Activated CD8-positive, alpha-beta memory T cell treated with anti-CD3 and anti-CD28 coated beads for 36 hours (primary cell): Measurements from ENCODE around the gene PC. TPM values are rescaled to one million over a fixed set of nuclear protein-coding genes. Genes with fewer than 3 reads are reported as not detected.

ENCODE experiments used
- CTCF ChIA-PET: fragments of 350-600 bp; sonication (Branson Sonifier 250); formaldehyde crosslinking; loops from one replicate; lab custom pipeline; 2021; ENCODE audit warnings: antibody characterized with exemption; lab: Charles Lee
- POLR2A ChIA-PET: fragments of 350-600 bp; sonication (Branson Sonifier 250); formaldehyde crosslinking; loops from one replicate; lab custom pipeline; 2021; ENCODE audit warnings: antibody characterized with exemption; lab: Charles Lee
- total RNA-seq, 2 experiments: library from RNA; stranded (reverse); gene quantifications; one replicate each; pipeline ENCODE4 v1.2.3, GENCODE V29; 2021

The PC gene
- total RNA-seq, 2 experiments from 2014 or later: 10.7 to 10.9 TPM

- ChIA-PET POLR2A (no interaction called here), CTCF (no interaction called here)
These were observed 54.1 kb downstream of the PC start for GRCh38 chr11:66904055-66904454.

GRCh38 chr11:66902486-66903177, 55.6 kb downstream of the PC start:
- POLR2A ChIA-PET: interaction anchor here (0.6 kb wide), 1 partner anchor 466 kb away, joined by 10 read pairs; no protein-coding TSS in a partner anchor
- CTCF ChIA-PET: interaction anchor here (1.6 kb wide), 1 partner anchor 12 kb away, joined by 4 read pairs; no protein-coding TSS in a partner anchor

GRCh38 chr11:66901964-66902390, 56.2 kb downstream of the PC start:
- ChIA-PET CTCF (interaction anchor here (1.6 kb wide), 1 partner anchor 13 kb away, joined by 4 read pairs; no protein-coding TSS in a partner anchor), POLR2A (interaction anchor here (0.6 kb wide), 1 partner anchor 467 kb away, joined by 10 read pairs; no protein-coding TSS in a partner anchor)

- ChIA-PET CTCF (interaction anchor here (0.7 kb wide), 2 partner anchors 60 to 79 kb away, joined by 3 read pairs; no protein-coding TSS in a partner anchor), POLR2A (no interaction called here)
These were observed 64.0 kb downstream of the PC start for GRCh38 chr11:66894141-66894540.

GRCh38 chr11:66892911-66893310, 65.3 kb downstream of the PC start:
- ChIA-PET CTCF (no interaction called here), POLR2A (no interaction called here)

- ChIA-PET POLR2A (no interaction called here), CTCF (interaction anchor here (0.5 kb wide), 1 partner anchor 1399 kb away, joined by 3 read pairs; no protein-coding TSS in a partner anchor)
These were observed 66.1 kb downstream of the PC start for GRCh38 chr11:66891851-66892660.

- POLR2A ChIA-PET: no interaction called here
These were observed 68.2 kb downstream of the PC start for GRCh38 chr11:66889960-66890359.

GRCh38 chr11:66888282-66888681, 69.9 kb downstream of the PC start:
- ChIA-PET POLR2A (no interaction called here), CTCF (no interaction called here)

More at GRCh38 chr11:66889960-66890359, 68.2 kb downstream of the PC start:
- CTCF ChIA-PET: interaction anchor here (1.0 kb wide), 1 partner anchor 132 kb away, joined by 3 read pairs; no protein-coding TSS in a partner anchor

GRCh38 chr11:66887526-66887925, 70.7 kb downstream of the PC start:
- ChIA-PET POLR2A (no interaction called here), CTCF (no interaction called here)

- ChIA-PET CTCF (no interaction called here), POLR2A (no interaction called here)
These were observed 71.4 kb downstream of the PC start for GRCh38 chr11:66886671-66887221.

- POLR2A ChIA-PET: no interaction called here
- CTCF ChIA-PET: no interaction called here
These were observed 72.2 kb downstream of the PC start for GRCh38 chr11:66885950-66886440.

GRCh38 chr11:66885469-66885868, 72.7 kb downstream of the PC start:
- CTCF ChIA-PET: interaction anchor here (0.6 kb wide), 1 partner anchor 896 kb away, joined by 3 read pairs; no protein-coding TSS in a partner anchor

GRCh38 chr11:66884443-66884842, 73.7 kb downstream of the PC start:
- ChIA-PET CTCF (interaction anchor here (1.1 kb wide), 2 partner anchors 59 to 65 kb away, joined by 3 to 4 read pairs; no protein-coding TSS in a partner anchor), POLR2A (no interaction called here)

More at GRCh38 chr11:66885469-66885868, 72.7 kb downstream of the PC start:
- POLR2A ChIA-PET: no interaction called here

GRCh38 chr11:66883016-66883965, 74.9 kb downstream of the PC start:
- CTCF ChIA-PET: interaction anchor here (0.6 to 2.1 kb wide), 7 partner anchors 13 to 1544 kb away, joined by 3 to 8 read pairs (median 3); partner anchors contain the start of gene RCE1
- POLR2A ChIA-PET: no interaction called here

GRCh38 chr11:66882561-66883015, 75.6 kb downstream of the PC start:
- POLR2A ChIA-PET: no interaction called here
- CTCF ChIA-PET: interaction anchor here (1.0 to 2.1 kb wide), 5 partner anchors 13 to 280 kb away, joined by 3 to 8 read pairs (median 3); partner anchors contain the start of gene RCE1

- CTCF ChIA-PET: interaction anchor here (1.0 to 2.1 kb wide), 3 partner anchors 47 to 279 kb away, joined by 3 to 8 read pairs (median 3); no protein-coding TSS in a partner anchor
- POLR2A ChIA-PET: no interaction called here
These were observed 76.2 kb downstream of the PC start for GRCh38 chr11:66881927-66882452.

- ChIA-PET POLR2A (no interaction called here), CTCF (no interaction called here)
These were observed 76.7 kb downstream of the PC start for GRCh38 chr11:66881451-66881835.
